ENCODE results near the gene KCNQ5.
"Not testable (repeated sequence)": the region's sequence is repeated elsewhere in the genome, so short reads cannot be mapped to it uniquely, and the experiment has no call there.

Gene KCNQ5

DNA sequence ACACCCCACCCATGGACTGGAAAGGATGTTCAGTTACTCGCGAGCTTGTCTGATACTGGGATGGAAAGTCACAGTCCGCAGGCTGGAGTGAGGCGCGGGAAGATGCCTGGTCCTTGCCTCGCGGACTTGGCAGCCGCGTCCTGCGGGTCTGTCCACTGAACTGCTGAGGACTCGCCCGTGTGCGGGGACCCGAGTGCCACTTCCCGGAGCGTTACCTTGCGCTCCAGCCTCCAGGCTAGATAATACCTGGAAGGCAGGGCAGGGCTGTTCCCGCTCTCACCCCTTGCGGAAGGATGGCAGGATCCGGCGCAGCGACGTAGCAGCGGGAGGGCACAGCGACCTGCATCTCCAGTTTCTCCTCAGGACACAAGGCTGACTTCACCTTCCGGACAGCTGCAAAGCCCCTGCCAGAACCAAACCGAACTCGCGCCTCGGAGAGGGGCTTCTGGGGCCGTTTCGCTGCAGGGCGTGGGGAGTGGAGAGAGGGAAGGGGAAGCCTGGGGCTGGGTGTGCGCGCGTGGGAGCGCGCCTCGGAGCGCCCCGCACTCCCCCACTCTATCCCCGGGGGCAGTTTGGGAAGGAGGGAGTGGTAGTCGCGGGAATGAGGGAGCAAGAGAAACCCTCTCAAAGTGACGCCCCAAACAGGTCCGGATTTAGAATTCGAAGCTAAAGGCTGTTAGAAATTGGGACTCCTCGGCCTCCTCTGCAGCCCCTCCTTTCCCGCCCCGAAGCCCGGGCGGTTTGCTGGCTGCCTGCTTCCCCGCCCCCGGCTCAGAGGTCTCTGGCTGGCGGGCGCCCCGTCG, at the start of gene KCNQ5:
Gene KCNQ5 (plus strand): TSS at position 774 of the 803 bp plus-strand sequence.
- Mint-ChIP-seq H3K36me3 (ENCODE audit: low read depth) (peaks cover 13% of the 10 kb centered on the region), H3K4me3 (peak within 1 kb of the TSS; percentile 91), H3K27me3 (no peaks in the 10 kb centered on the region), H3K9me3 (no peaks in the 10 kb centered on the region), H3K27ac (peak within 1 kb of the TSS; percentile 100), H3K4me1 (ENCODE audit: low read depth) (peaks cover 72% of the 10 kb centered on the region)

DNA sequence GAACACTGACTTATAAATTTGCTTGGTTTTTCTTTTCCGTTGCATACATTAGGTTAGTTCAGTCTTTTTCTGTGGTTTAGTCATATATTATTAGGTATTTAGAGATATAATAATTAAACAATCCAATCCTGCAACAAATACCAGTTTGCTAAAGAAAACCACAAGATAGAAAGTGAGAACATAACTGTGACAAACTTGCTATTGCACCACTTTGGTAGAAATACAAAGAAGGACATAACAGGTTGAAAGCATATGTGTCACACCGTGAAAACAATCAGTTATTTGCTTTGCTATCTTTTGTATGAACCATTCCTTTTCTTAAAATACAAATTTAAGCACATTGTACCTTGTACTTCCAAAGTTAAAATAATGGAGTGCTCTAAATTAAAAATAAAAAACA, 42.0 kb upstream of the KCNQ5 start:
- Mint-ChIP-seq H3K4me1 (ENCODE audit: low read depth) (no peaks in the 10 kb centered on the region), H3K27me3 (no peaks in the 10 kb centered on the region), H3K4me3 (no peak overlapping the region), H3K36me3 (ENCODE audit: low read depth) (no peaks in the 10 kb centered on the region), H3K27ac (no peak overlapping the region), H3K9me3 (no peaks in the 10 kb centered on the region)

DNA sequence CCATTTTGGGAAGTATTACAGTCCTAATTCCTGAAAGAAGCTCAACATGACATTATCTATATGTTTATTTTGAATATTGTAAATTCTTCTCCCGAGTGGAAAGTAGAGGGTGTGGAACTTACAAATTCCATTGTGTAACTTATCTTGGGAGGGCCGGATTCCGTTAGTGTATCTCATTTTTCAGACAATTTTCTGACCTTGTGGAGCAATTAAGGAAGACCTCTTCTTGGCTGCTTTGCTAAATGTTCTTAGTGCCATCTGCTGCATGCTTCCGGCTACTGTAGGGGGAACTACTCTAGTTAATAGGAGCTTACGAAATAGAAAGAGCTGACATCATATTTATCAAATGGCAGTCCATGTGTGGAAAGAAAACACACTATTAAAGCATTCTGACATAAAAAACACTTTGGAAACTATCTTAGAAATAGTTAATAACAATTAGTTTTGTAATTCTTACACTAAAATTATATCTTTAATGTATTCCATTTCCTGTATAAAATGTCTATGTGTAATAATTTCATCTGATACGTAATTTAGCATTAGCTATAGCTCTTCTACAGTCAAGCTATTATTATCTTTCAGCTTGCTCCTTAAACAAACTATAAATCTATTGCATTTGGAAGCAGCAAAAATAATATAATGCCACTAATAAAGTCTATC, 41.5 kb upstream of the KCNQ5 start:
- Mint-ChIP-seq H3K27me3 (no peaks in the 10 kb centered on the region), H3K9me3 (no peaks in the 10 kb centered on the region), H3K4me1 (ENCODE audit: low read depth) (no peaks in the 10 kb centered on the region), H3K4me3 (no peak overlapping the region), H3K36me3 (ENCODE audit: low read depth) (no peaks in the 10 kb centered on the region), H3K27ac (no peak overlapping the region)

DNA sequence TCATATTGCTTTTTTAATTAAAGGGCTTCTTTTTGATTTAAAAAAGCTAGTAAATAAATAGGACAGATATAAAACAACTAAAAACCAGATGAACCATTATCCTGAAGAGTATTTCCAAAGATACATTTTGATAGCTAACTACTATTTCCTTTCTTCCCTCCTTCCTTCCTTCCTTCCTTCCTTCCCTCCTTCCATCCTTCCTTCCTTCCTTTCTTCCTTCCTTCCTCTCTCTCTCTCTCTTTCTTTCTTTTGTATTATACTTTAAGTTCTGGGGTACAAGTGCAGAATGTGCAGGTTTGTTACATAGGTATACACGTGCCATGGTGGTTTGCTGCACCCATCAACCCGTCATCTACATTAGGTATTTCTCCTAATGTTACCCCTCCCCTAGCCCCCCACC, 40.9 kb upstream of the KCNQ5 start:
- H3K4me3 Mint-ChIP-seq; H3K9me3 Mint-ChIP-seq; H3K4me1 Mint-ChIP-seq (ENCODE audit: low read depth); H3K27me3 Mint-ChIP-seq; H3K27ac Mint-ChIP-seq; H3K36me3 Mint-ChIP-seq (ENCODE audit: low read depth): not testable (repeated sequence)

DNA sequence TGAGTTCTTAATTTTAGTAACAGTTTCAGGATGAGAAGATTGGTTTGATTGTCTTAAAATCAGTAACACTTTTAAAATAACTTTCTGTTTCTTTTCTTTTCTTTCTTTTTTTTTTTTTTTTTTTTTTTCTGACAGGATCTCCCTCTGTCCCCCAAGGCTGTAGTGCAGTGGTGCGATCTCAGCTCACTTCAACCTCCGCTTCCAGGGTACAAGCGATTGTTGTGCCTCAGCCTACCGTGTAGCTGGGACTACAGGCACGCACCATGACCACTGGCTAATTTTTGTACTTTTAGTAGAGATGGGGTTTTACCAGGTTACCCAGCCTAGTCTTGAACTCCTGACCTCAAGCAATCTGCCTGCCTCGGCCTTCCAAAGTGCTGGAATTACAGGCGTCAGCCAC, 33.7 kb upstream of the KCNQ5 start:
- H3K4me1 Mint-ChIP-seq (ENCODE audit: low read depth), result peaks cover 3% of the 10 kb centered on the region
- no peaks in the 10 kb centered on the region for H3K9me3 Mint-ChIP-seq
- no peak overlapping the region for H3K4me3 Mint-ChIP-seq
- H3K27me3 Mint-ChIP-seq, result no peaks in the 10 kb centered on the region
- no peak overlapping the region for H3K27ac Mint-ChIP-seq
- no peaks in the 10 kb centered on the region for H3K36me3 Mint-ChIP-seq (ENCODE audit: low read depth)

DNA sequence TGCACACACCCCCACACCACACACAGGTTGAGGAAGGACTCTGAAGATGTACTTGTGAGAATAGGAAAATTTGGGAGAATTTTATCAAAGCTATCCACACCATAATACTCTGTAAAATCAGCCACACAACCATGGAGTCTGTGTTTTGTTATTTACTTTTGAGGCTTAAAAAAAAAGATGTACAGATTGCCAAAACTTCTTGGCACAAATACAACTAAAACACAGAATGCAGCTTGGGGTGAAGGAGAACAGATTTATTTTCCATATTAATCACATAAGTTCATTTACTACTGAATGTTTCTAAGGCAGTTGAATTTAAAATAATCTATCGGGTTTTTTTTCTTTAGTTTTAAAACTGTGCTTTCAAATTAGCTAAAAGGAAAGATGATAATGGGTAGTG, 32.8 kb upstream of the KCNQ5 start:
- Mint-ChIP-seq H3K9me3 (no peaks in the 10 kb centered on the region), H3K4me1 (ENCODE audit: low read depth) (peaks cover 3% of the 10 kb centered on the region), H3K27ac (no peak overlapping the region)

DNA sequence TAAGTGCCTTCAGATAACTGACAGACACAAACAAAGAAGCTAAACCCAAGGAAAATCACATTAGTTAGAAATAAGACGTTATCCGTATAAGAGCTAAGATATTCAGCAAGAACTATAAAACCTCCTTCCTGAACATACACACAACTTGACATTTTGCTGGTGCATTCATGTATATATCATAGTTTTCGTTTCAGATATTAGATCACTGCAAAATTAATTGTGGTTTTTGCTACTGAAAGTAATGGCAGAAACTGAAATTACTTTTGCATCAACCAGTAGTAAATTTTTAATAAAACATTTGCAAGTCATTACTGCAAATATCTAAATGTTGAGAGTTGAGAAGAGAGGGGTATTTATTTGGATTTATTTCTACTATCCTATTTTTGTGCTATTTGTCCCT, 26.1 kb upstream of the KCNQ5 start:
- H3K4me3 Mint-ChIP-seq, result no peak overlapping the region
- no peak overlapping the region for H3K27ac Mint-ChIP-seq
- H3K9me3 Mint-ChIP-seq, result no peaks in the 10 kb centered on the region
- no peaks in the 10 kb centered on the region for H3K4me1 Mint-ChIP-seq (ENCODE audit: low read depth)
- H3K27me3 Mint-ChIP-seq, result no peaks in the 10 kb centered on the region
- no peaks in the 10 kb centered on the region for H3K36me3 Mint-ChIP-seq (ENCODE audit: low read depth)

More for the DNA sequence above, 32.8 kb upstream of the KCNQ5 start:
- Mint-ChIP-seq H3K4me3 (no peak overlapping the region), H3K36me3 (ENCODE audit: low read depth) (no peaks in the 10 kb centered on the region), H3K27me3 (no peaks in the 10 kb centered on the region)

DNA sequence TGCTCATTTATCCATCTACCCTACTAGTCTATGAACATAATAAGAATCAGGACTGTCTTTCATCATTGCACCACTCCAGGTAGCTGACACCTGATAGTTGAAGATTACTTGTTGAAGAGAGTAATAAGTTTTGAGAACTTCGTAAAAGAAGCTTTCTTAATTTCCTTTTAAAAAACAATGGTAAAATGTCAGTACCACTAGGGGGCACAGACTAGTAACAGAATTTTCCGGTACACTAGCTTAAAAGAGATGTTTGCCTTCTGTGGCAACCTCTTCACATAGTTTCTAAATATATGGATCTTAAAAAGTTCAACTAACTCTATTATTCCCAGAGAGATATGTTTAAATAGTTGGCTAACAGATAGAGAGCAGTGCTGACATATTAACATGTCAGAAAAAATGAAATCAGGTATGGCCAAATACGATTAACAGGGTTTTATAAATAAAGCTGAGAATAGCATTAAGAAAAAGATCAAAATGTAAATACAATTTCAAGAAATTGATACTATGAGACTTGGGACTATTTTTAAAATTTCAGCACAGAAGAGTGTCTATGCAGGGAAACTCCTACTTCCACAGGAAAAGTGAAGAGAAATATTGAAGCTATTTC, 5.4 kb upstream of the KCNQ5 start:
- no peaks in the 10 kb centered on the region for H3K36me3 Mint-ChIP-seq (ENCODE audit: low read depth)
- H3K9me3 Mint-ChIP-seq, result no peaks in the 10 kb centered on the region
- H3K4me1 Mint-ChIP-seq (ENCODE audit: low read depth), result peaks cover 54% of the 10 kb centered on the region
- no peaks in the 10 kb centered on the region for H3K27me3 Mint-ChIP-seq
- H3K4me3 Mint-ChIP-seq, result no peak overlapping the region
- no peak overlapping the region for H3K27ac Mint-ChIP-seq

DNA sequence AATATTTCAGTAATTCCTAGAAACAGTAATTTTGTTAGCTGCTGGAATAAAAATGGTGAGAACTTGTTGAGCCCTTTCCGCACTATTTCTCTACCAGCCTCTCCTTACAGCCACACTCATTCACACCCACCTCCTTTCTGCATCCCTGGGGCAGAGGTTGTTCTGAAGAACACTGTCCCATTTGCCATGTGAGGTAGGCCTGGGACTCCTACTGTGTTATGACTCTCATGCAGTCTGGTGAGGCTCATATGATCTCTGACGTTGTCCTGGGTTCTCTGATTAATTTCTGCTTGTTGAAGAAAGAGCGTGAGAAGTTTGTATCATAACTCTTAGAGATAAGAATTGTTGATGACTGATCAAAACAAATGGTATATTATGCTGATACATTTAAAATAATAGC, 4.1 kb upstream of the KCNQ5 start:
- Mint-ChIP-seq H3K27ac (no peak overlapping the region), H3K4me1 (ENCODE audit: low read depth) (peaks cover 54% of the 10 kb centered on the region), H3K36me3 (ENCODE audit: low read depth) (no peaks in the 10 kb centered on the region), H3K9me3 (no peaks in the 10 kb centered on the region), H3K4me3 (no peak overlapping the region), H3K27me3 (no peaks in the 10 kb centered on the region)

DNA sequence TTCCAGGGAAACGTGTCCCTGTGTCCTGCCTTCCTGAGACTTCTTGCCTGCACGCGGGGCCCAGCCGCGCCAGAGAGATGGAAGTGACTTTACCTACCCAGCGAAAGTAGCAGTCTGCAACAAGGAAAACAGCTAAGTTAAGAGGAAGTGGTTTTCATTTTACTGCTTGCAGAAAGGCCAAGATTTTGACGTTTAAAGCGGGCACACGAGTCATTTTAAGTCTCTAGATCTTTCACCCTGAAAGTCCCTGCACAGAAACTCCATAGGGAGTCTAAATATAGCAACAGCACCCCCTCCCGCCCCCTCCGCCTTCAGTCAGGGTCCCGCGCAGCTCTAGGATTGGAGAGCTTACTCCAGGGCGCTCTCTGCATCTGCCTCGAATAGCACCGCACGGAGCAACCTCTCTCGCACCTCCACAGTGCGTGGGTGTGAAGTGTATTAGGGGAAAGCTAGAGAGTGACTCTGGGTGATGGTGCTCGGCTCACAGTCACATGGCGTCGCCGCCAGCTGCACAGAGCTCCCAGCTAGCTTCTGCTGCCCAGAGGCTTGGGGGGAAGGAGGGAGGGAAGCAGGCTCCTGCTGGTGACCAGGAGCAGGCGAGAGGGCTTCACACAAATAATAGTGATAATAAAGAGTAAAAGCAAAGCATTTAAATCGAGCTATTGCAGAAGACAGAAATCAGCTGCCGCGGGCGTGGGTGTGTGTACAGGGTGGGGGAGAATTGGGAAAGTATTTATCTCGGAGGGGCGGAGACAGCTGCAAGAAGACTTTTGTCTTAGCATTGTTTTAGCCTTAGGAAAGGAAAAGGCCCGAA, 1.8 kb upstream of the KCNQ5 start:
- Mint-ChIP-seq H3K27ac (peak overlapping the region; percentile 100), H3K36me3 (ENCODE audit: low read depth) (peaks cover 3% of the 10 kb centered on the region), H3K4me1 (ENCODE audit: low read depth) (peaks cover 62% of the 10 kb centered on the region), H3K9me3 (no peaks in the 10 kb centered on the region), H3K4me3 (peak overlapping the region; percentile 91), H3K27me3 (no peaks in the 10 kb centered on the region)

DNA sequence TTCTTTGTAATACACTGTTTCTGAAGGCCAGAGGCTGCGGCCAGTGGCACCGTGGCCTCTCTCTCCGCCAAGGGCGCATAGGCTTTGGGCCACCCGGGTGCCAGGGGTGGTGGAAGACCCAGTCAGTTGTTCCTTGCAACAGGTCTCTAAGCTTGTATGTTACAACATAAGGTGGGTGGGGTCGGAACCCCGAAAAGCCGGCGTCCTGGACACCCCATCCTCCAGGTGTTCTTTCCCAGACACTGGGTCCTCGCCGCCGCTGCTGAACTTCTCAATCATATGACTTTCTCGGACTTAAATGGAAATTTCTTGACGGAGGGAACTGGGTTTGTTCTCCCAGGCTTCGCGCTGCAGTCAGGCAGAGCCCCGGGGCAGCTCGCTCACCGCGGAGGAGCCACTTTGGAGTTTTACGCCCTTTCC, 983 bp upstream of the KCNQ5 start:
- H3K9me3 Mint-ChIP-seq, result no peaks in the 10 kb centered on the region
- peaks cover 7% of the 10 kb centered on the region for H3K36me3 Mint-ChIP-seq (ENCODE audit: low read depth)
- no peaks in the 10 kb centered on the region for H3K27me3 Mint-ChIP-seq
- H3K4me3 Mint-ChIP-seq, result peak overlapping the region; percentile 91
- H3K4me1 Mint-ChIP-seq (ENCODE audit: low read depth), result peaks cover 70% of the 10 kb centered on the region
- peak overlapping the region; percentile 100 for H3K27ac Mint-ChIP-seq

DNA sequence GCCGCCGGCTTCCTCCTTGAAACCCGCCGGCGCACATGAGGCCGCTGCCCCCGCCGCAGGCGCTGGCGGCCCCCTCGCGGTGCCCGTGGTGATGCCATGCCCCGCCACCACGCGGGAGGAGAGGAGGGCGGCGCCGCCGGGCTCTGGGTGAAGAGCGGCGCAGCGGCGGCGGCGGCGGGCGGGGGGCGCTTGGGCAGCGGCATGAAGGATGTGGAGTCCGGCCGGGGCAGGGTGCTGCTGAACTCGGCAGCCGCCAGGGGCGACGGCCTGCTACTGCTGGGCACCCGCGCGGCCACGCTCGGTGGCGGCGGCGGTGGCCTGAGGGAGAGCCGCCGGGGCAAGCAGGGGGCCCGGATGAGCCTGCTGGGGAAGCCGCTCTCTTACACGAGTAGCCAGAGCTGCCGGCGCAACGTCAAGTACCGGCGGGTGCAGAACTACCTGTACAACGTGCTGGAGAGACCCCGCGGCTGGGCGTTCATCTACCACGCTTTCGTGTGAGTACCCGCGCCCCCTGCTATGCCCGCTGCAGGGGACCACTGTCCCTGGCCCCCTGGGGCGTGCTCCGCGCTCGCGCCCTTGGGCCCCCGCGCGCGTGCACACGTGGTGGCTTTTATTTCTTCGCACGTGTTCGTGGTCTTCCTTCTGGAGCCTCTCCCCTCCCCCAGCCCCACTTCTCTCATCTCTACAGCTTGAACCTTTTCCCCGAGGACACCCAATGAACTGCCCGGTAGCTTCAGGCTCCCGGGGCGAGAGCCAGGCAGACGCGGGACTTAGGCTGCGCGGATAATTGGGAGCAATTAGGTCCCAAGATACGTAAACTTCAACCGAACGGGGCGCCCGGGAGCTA, 453 bp downstream of the KCNQ5 start:
- Mint-ChIP-seq H3K4me1 (ENCODE audit: low read depth) (peaks cover 77% of the 10 kb centered on the region), H3K27me3 (no peaks in the 10 kb centered on the region), H3K36me3 (ENCODE audit: low read depth) (peaks cover 20% of the 10 kb centered on the region), H3K27ac (peak overlapping the region; percentile 99), H3K9me3 (no peaks in the 10 kb centered on the region), H3K4me3 (peak overlapping the region; percentile 91)

DNA sequence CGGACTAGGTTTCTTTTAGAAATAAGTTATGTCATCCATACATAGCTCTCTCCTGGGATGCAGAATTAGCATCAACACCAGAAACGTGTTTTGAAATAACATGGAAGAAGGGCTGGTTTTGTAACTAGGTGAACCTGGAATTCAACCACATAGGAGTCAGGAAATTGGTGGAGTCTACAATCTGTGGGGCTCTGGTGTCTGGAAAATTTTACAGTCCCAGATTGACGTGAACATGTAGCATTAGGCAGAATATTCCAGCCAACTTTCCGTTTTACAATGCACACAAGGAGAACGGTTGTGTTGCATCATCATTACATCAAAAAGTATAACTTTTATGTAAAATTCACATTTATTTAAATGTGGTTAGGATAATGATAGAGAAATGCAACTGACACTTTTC, 1.9 kb downstream of the KCNQ5 start:
- H3K27me3 Mint-ChIP-seq, result no peaks in the 10 kb centered on the region
- H3K9me3 Mint-ChIP-seq, result no peaks in the 10 kb centered on the region
- peak overlapping the region; percentile 99 for H3K27ac Mint-ChIP-seq
- H3K36me3 Mint-ChIP-seq (ENCODE audit: low read depth), result peaks cover 31% of the 10 kb centered on the region
- H3K4me3 Mint-ChIP-seq, result peak overlapping the region; percentile 91
- peaks cover 71% of the 10 kb centered on the region for H3K4me1 Mint-ChIP-seq (ENCODE audit: low read depth)

DNA sequence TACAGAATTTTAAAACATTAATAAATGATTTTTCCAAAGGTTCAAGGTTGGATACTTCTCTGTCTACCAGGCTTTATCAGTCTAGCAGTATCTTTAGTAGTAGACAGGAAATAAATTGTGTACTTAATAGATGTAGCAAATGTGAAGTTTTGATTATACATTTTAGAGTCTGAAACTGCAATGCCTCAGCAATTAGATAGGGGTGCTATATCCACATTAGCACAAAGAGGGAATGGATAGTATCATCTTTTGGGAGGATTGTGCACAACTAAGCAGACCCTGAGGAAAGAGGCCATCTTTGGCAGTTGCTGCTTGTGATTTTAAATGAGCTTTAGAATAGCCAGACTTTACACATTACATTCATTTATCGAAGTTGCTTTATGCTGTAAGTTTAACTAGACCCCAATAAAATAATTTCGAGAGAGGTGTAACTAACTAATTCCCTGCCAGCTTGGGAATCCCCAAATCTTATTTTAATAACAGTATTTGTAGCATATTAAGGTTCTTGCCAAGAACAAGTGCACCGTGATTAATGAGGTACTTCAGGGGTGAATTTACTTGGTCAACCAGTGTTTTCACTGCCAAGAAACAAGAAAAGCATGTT, 2.8 kb downstream of the KCNQ5 start:
- no peaks in the 10 kb centered on the region for H3K27me3 Mint-ChIP-seq
- H3K4me3 Mint-ChIP-seq, result peak overlapping the region; percentile 91
- peaks cover 37% of the 10 kb centered on the region for H3K36me3 Mint-ChIP-seq (ENCODE audit: low read depth)
- no peaks in the 10 kb centered on the region for H3K9me3 Mint-ChIP-seq
- no peak overlapping the region for H3K27ac Mint-ChIP-seq
- H3K4me1 Mint-ChIP-seq (ENCODE audit: low read depth), result peaks cover 65% of the 10 kb centered on the region
